ENCODE measurements around the gene KCTD5.

DNA sequence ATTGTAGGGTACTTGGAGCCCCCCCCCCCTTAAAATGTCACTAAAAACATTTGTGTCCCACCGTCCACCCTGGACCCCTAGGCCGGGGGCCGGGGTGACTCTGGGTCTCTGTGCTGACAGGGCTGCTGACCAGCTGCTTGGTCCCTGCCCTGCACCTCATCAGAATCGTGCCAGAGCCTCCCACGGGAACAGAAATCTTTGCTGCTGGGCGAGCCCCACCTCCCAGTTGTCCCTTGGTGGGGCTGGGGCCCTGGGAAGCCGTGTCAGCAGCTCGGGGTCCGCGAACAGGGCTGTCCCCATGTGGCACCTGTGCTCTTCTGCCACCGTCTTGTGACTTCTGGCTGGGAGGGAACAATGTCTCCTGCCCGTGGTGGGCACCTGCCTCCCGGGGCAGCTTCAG, 18.5 kb downstream of the KCTD5 start:
- TF ChIP-seq, protein P1, sequence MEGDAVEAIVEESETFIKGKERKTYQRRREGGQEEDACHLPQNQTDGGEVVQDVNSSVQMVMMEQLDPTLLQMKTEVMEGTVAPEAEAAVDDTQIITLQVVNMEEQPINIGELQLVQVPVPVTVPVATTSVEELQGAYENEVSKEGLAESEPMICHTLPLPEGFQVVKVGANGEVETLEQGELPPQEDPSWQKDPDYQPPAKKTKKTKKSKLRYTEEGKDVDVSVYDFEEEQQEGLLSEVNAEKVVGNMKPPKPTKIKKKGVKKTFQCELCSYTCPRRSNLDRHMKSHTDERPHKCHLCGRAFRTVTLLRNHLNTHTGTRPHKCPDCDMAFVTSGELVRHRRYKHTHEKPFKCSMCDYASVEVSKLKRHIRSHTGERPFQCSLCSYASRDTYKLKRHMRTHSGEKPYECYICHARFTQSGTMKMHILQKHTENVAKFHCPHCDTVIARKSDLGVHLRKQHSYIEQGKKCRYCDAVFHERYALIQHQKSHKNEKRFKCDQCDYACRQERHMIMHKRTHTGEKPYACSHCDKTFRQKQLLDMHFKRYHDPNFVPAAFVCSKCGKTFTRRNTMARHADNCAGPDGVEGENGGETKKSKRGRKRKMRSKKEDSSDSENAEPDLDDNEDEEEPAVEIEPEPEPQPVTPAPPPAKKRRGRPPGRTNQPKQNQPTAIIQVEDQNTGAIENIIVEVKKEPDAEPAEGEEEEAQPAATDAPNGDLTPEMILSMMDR (IDR thresholded peaks at IDR 0.05; ENCODE audit: insufficient read depth, low read depth, low read length): no peak
- no peak for TF ChIP-seq EZH2 (IDR thresholded peaks at IDR 0.05; ENCODE audit: insufficient read depth, low read length)
